Femur (tissue), 1 donor: ENCODE measurements around the gene NPTXR.

ENCODE experiments used
- DNase-seq: peaks from one replicate; pipeline ENCODE4 v3.0.0-alpha.2; 2017

NPTXR gene

DNA sequence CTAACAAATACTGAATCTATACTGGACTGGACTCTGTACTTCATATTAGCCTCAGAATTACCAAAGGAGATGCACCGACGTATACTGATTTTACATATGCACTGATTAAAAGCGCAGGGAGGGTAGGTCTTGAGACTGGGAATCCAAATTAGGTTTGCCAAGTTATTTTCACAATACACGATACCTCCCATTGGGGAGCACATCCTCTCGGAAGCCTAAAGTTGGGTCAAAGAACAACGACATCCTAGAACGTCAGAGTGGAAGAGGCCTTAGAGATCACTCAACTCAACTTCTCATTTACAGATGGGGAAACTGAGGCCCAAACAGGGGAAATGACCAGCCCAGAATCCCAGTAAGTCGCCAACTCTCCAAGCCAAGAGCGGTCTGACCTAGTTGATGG lies 50.5 kb downstream of the NPTXR start:
- DNase-seq = no peak

DNA sequence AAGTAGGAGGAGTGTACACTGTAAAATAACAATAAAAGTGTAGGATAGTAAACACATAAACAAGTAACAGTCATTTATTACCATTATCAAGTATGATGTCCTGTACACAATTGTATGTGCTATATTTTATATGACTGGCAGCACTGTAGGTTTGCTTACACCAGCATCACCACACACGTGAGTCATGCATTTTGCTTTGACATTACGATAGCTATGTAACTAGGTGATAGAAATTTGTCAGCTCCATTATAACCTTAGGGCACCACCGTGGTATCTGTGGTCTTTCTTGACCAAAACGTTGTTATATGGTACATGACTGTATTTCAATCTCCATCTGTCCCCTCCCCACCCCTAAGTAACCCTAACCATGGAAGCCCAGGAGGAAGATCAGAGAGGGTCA lies 51.0 kb downstream of the NPTXR start:
- no peak for DNase-seq

DNA sequence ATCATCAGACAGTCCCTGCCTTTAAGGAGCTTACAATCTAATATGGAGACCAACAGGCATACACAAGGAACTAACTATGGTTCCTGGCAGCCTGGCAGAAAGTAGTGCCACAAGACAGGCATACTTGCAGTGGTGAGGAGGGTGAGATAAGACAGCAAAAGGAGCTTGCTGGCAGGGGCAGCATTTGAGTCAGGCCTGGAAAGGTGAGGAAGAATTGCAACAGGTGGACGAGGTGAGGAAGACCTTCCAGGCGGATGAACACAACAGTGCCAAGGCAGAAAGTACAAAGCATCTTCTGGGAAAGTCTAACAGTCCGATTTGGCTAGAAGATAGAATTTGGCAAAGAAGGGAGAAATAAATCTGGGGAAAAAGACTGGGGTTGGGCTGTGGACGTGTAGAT lies 54.2 kb downstream of the NPTXR start:
- DNase-seq = no peak

DNA sequence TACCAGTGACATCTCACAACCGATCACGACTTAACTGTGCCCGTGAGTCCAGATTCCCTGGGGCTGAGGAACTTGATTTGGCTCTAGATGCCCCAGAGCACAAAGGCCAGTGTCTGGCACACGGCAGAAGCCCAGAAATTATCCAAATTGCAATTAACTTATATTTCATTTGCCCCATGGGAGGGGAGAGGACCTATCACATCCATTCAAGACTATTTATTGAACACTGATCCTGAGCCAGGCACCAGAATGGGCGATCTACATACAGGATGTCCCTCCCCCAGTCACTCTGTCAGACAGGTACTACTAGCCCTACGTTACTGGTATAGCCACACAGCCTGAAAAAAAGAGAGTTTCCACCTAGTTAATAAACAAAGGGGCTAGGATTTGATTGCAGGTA lies 55.0 kb downstream of the NPTXR start:
- no peak for DNase-seq

DNA sequence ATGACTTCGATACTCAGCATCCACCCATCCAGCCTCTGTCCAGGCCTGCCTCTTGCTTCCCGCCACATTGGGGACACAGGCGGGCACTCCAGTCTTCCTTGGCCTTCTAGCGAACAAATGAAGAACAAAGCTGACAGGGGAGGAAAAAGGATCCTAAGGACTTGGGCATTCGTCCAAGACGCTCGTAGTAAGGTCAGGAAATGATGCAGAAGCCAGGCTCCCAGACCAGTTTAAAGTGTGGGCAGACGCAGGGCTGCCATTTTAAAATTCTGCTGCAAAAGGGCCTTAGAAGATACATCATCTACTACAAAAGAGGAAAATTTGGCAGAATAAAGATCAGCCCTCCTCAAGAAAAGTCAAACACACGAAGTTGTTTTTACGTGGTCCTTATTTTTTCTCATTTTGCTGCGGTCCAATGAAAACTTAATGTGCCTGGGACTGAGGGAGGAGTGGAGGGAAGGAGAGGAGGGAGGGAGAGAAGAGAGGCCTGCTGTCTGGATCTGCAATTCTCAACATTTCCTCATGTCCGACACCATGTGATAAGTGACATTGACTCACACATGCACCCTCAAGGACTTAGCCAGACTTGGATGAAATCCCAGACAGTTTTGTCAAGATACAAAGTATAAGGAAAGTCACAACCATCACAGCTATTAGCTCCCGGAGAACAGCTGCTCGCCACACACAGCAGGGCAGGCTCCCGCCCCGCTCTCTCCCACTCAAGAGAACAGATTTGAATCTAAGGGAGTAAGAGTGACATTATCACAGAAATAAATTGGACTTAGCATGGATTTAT lies 55.6 kb downstream of the NPTXR start:
- peak; percentile 51 for DNase-seq

DNA sequence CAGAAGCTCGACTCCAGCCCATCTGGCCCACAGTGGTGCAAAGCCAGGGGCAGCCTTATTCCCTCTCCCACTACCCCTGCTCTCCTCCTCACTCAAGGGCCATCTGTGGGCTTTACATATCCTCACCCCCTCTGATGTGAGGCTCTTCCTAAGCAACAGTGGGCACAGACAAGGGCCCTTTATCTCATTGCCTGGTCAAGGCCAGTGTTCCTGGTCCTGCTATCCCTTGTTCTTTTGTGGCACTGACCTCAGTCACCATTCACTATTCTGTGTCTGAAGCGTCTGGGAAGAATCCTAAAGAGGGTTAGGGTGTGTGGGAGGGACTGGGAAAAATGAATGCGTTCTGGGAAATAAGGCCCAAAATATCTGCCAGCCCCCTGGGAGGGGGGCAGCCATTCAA lies 57.2 kb downstream of the NPTXR start:
- DNase-seq = no peak

DNA sequence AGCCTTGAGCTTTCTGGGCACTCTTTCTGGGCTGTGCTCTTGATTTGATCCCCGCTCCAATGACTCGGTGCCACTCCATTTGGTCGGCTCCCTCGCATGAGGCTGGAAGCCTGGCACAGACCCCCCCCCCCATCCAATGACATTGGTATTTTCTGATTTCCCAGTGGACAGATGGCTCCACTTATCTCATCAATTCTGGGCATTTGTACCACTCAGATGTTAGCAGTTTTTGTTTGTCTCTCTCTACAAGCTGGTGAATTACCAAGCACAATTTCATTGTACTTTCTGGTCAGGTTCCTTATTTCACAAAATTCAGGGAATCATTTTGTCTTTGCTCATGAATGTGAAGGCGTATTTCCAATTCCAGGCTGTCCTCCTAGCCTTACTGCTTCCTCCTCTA lies 59.0 kb downstream of the NPTXR start:
- no peak for DNase-seq

DNA sequence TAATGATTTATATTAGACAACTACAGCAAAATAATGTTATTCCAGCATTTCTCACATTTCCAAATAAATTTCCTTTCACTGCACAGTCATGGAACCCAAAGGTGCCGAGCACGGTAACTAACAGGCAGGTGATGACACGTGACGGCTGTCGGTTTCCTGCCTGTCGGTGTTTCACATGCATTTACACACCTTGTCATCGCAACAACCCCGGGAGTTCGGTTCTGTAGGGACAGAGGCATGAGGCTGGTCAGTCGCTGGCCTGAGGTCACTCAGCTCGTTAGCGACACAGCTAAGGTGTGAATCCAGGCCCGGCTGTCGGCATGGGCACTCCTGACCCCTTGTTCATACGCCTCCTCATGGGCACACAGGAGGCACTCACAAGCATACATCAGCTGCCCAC lies 59.8 kb downstream of the NPTXR start:
- no peak for DNase-seq

DNA sequence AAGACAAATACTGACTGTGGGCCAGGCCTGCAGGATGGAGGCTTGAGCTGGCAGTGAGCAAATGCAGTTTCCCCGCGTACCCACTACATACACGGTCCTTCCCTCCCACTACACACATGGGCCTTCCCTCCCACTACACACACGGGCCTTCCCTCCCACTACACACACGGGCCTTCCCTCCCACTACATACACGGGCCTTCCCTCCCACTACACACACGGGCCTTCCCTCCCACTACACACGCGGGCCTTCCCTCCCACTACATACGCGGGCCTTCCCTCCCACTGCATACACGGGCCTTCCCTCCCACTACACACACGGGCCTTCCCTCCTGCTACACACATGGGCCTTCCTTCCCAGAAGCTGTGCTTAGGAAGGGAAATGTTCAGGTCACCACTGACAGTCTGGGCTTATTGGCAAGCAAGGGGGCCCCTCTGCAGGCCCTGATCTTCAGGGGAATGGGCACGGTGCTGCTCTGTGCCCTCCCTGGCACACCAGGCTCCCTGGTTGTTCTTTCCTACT lies 60.7 kb downstream of the NPTXR start:
- DNase-seq = no peak

DNA sequence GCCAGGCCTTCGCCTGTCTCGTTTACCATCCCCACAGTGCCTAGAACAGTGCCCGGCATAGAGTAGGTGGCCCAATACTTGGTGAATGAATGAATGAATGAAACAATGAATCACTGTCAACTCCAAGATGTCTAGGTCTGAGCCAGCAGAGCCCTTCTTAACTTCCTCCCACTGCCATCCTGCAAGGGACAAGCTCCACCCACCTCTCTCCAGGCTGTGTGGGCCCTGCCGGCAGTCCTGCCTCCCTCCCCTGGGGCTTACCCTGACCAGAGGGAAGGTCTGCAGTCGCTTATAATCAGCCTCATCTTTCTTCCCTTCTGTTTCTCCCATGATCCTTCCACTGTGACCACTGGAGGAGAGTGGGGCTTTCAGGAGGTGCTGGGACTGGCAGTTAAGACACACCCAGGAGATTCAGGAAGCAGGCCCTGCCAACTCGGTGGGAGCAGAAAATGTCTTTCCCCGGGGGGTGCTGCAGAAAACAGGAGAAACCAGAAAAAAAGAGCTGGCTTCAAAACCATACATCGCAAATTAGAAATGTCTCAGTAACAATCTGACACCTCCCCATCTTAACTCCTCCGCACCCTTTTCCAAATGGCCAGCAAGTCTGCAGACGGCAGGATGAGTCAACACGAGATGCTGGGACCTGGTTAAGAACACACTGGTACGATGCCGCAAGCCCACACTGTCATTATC lies 61.3 kb downstream of the NPTXR start:
- peak; percentile 61 for DNase-seq

DNA sequence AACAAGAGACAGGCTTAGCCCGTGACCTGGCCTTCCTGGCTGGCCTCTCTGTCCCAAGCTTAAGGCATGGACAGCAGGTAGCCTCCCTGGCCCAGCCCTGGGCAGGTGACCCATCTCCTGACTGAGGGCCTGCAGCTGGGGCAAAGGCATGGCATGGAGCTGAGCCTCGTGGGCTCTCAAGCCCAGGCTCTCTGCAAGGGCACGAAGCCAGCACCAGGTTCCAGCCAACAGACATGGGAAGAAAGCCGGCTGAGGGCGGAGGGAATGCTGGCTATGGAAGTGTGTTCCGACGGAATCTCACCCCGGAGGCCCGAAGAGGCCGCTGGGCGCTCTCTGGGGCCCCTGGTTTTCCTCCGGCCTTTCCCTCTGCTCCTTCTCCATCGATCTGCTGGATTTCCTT lies 62.8 kb downstream of the NPTXR start:
- DNase-seq = no peak

DNA sequence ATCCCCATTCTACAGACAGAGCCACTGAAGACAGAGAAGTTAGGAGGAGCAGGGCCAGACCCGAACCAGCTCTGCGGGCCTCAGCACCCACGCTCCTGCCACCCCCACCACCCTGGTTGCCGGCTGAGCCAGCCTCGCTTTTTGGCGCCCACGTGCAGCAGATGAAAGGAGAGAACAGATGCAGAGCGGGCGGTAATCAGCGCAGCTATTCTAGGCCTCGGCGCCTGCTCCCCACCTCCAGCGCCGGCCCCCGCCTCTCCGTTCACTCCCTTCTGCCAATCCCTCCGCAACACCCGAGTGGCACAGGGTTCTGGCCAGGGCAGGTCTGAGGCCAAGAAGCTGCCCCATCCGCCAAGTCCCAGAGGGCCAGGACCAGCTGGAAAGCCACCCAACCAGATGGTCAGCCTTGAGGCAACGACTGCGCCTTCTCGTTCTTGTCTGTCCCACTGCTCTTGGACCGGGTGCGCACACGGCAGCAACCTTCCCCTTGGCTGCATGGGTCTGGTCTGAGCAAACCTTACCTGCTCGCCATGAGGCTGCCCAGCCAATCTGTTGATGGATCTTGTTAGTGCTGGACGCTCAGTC lies 66.6 kb downstream of the NPTXR start:
- no peak for DNase-seq

DNA sequence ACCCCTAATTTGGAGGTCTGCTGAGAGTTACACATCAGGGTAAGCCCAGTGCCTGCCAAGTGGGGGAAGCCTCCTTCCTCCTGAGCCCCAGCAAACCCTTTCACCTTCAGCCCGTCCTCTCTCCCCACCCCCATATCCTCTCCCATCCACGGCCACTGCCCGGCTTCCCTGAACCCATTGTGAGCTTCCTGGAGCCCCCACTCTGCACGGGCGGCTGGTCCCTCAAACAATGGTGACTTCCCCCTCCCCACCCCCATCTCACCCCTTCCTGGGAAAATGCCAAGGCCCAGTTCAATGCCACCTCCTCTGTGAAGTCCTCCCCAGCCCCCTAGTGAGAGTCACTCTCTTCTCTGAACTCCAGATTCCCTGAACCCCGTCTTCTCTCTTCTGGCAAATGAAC lies 67.7 kb downstream of the NPTXR start:
- no peak for DNase-seq

DNA sequence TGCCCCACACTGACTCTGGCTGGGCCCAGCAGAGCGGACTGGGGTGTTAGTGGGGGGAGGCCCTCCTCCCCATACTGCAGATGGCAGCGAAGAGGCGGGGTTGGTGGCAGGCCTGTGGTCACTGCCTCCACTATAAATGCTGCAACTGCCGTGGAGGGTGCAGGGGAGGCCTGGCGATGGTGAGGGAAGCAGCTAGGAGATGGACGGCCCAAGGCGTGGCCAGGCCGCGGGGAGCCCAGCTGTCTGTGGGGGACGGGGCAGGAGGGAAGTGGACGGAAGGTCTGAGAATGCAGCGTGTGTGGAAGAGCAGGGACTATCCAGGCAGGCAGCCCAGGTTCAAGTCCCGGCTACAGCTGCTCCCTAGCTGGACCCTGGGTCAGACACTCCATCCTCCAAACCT lies 68.2 kb downstream of the NPTXR start:
- no peak for DNase-seq

DNA sequence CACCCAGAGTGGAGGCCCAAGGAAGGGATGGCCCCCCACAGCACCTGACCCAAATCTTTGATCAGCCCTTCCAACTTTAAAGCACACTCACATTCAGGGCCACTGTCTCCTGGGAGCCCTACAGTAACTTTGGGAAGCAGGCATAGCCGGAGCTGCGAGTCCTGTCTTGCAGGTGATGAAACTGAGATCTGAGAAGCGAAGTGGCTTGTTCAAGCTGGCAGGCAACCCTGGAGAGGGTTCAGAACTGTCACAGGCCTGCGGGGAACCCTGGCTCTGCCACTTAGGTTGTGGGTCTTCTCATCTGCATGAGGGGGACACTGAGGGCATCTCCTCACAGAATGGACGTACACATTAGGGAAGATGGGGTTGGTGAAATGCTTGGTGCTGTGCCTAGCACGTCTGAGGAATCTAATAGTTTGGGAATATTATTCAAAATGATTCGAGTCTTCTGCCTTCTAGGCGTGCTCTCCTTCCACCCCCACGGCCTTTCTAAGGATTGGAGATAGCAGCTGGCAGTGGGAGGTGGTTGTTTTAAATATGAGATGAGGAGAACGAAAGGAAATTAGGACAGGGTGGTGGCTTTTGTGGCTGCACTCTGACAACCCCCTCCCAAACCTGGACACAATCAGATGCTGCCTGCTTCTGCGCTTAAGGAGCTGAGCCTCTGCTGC lies 69.2 kb downstream of the NPTXR start:
- no peak for DNase-seq

DNA sequence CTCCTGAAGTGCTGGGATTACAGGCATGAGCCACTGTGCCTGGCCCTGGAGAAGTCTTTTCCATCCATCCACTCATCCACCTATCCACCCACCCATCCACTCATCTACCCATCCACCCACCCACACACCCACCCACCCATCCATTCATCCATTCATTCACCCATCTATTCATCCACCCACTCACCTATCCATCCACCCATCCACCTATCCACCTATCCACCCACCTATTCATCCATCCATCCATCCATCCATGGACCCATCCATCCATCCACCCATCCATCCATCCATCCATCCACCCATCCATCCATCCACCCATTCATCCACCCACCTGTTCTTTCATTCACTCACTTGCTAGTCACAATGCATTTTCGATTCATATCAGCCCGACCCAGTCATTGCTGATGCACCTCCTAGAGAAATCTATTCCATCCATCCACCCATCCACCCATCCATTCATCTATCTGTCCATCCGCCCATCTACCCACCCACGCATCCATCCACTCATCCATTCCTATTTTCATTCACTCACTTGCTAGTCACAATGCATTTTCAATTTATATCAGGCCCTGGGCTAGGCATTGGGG lies 70.4 kb downstream of the NPTXR start:
- DNase-seq = no peak

DNA sequence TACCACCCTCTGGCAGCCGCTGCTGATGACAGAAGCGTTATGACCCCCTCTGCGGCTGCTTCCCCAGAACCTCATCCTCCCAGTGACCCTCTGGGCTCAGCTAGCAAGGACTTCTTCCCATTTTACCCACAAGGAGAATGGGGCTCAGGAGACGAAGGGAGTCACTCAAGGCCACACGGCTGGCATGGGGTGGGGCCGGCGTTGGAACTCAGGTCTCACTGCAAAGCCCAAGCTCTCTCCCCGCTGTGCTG lies 71.3 kb downstream of the NPTXR start:
- no peak for DNase-seq

DNA sequence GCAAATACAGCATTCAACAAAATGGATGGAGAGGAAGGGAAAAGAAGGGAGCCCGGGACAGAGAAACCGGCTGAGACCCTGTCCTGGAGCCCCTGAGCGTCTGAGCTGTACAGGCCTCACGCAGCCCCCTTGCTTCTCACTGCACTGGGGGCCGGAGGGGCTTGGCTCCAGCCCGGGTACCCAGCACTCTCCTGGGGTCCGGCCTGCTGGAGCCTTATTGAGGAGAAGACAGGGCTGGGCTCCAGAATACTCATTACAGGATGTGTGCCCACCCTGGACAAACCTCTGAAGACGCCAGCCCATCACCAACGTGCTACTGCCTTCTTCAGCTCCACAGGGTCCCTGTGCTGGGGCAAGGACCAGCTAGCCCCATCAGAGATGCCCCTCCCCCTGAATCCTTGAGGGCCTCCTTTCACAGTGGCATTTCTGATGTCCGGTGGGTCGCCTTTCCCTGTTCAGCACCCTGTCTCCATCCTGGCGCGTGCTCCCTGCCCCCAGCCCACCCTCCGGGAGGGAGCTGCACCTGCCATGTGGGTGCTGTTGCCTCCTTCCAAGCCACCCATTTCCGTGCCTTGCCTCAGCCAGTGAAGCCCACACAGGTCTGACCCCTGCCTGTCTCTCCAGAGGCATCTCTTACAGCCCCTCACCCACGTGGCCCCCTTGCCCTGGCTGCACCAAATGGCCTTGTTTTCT lies 73.4 kb downstream of the NPTXR start:
- no peak for DNase-seq
